T1000 (cell line): Measurements from ENCODE around the gene TMEM126A.
"Not testable (repeated sequence)": the region's sequence is repeated elsewhere in the genome, so short reads cannot be mapped to it uniquely, and the experiment has no call there.

ENCODE experiments used
- DNase-seq: peaks from one replicate; lab custom pipeline; 2025; ENCODE audit warnings: mixed read lengths; lab: John Stamatoyannopoulos, UW

The TMEM126A gene

DNA sequence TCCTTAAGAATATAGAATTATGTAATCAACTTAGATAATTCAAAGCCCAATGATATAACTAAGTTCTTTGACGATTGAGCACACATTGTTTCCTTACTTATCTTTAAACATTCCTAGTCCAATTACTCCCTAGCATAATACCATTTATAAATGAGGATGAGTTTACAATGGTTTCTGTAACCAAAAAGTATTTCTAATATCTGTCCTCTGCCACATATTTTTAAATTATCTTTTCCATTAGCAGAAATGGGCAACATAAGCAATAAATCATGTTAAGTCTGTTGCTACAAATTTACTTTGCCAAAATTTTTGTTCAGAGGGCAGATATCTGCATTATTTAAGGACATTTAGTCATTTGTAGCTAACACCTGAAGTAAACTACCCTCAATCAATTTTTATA lies 10.4 kb downstream of the TMEM126A start:
- no peak for DNase-seq

DNA sequence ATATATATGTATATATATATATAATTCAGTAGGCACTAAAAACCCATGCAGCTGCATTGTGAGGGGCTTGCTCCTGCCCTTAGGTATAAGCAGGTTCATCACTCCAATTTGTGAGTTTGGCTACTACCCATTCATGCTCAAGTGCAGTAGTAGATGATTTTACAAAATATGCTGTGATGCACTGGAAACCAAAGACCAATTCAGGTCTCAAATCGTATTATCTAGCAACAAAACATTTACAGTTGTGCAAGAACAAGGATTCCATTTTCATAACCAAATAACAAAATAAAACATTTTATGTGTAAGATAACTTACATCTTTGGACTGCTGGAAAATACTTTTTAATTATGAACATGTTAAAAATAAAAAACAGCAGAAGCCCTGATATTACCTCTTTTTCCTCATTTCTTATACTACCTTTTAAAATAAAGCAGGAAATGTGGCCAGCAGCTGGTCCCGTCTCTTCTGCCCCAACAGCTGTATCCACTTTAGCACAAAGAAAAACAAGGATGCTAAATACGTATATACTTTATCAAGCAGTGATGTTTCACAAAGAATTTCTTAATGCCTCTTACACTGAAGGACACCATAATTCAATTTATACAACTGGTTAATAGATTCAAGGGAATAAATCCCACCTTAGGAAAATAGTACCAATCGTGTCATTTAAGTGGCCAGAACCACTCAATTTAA lies 14.4 kb downstream of the TMEM126A start:
- no peak for DNase-seq

DNA sequence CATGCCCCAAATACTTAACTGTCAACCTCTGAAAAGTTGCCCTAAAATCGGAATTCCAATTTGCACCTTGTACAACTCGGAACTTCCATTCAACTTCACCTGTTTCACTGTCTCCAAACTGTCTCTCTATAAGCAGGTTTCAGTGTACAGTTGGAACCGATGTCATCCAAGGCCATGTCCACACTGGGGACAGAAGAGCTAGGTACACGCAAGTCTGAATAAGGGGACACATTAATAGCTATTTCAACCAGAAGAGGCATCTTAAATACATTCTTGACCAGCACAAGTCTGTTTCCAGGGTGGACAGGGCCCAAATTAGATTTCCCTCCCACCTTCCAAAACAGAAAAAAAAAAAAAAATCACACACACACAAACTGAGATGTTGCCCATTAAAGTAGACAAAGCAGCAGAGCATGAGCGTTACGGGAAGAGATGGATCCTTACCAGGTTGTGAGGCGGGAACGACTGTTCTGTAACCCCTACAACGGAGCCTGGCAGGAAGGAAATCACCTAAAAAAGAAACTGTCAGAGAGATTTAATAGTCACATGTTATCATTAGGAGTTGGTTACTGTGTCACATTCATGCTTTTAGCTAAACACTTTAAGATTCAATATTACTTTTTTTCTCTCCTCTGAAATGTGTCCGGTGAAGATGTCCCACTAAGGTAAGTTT lies 15.4 kb downstream of the TMEM126A start:
- DNase-seq, result no peak

DNA sequence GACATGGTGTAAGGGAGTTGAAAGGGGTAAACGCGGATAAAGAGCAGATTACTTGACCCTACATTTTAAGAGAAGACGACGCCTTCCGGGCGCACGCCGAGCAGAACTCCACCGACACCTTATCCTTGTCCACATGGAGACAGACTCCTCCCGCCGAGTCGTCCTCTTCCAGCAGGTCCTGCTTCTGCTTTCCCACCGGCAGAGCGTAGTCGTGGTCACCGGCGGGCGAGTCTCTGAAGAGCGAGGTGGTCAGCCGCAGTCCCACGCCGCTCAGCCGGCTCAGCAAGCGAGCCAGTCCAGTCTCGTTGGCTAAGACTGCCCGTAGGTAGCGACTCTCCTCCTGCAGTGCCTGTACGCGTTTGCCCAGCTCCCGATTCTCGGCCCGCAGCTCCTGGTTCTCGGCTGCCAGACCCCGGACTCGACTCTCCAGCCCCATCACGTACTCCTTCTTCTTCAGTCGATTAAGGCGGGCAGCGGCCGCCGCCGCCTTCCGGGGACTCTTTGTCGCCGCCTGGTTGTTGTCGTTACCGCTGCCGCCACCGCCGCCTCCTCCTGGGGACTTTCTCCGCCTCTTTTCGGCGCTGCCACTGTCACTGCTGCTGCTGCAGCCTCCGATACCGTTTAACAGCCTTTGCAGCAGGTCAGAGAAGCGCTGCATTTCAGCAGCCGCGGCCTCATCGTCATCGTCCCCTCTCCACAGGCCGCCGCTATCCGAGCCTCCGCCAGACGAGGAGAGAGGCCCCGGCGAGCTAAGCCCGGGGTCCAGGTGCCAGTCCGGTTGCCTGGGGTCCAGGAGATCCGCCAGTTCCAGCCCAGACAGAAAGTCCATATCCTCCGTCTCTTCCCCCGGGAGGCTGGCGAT lies 16.2 kb downstream of the TMEM126A start:
- peak; percentile 35 for DNase-seq

DNA sequence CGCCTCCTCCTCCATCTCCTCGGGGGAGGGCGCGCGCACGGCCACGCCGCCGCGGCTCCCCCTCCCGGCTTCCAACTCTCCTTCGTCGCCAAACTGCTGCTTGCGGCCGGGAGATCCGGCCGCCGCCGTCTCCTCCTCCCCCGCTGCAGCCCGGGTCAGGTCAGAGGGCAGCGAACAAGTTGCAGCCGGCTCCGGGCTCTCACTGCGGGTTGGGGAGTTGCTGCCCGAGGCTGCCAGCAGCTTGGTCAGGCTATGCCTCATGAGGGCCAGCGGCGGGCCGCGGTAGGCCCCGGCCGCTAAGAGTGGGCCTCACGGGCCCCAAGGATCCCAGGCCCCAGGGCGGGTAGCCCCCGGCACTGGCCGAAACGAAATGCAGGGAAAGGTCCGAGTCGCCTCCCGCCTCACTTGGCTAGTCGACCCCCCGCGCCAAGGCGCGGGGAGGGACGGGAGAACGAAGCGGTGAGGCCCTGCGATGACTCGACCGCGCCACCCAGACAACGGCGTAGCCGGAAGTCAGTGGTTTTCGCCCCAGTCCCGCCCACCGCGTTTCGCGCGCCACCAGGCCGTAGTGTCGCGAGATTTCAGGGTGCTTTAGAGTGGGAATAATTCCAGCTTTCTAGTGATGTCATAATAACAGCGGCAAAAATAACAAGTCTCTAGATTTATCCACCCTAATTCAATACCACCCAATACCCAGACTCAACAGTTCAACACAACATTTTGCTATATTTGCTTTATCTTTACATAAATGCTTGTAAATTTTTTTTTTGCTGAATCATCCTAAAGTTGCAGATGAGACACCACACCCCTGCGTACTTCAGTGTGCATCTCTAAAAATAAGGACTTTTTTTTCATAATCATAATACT lies 17.1 kb downstream of the TMEM126A start, which contains the start of gene CREBZF:
Gene CREBZF (minus strand): TSS at position 515 of the 867 bp plus-strand sequence. CDS start 254 bp downstream, at position 261.
- DNase-seq, result peak; percentile 81

DNA sequence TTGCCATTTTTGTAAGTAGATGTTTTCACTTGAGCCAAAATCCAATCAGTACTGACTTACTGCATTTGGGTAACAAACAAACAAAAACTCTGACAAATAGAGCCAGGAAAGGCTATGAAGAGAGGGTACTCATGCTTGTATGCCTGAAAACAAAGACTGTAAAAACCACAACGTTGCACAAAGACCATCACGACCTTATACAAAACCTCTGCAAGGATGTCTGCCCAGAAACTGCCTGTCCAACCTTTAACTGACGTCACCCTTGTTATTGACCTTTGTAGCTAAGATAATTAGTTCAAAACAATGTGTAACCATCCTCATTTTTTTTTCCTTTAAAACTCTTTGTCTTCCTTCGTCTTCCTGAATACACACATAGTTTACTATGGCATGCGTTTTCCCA lies 18.0 kb downstream of the TMEM126A start:
- no peak for DNase-seq

DNA sequence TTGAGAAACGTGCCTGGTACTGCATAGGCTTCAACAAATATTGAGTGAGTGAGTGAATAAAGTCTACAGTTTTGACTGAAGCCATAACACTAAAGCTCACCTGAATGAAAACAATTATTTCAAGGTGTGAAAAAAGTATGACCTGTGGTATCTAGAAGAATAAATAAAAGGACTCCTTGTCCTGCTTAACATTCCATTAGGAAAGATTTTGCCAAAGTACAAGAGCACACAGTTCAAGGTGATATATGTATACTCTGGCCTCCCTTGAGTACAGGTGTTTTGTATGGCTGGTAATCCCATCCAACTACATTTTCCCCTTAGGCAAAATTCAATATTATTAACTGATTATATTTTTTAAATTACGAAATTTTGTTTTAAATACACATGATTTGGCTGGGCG lies 18.9 kb downstream of the TMEM126A start:
- DNase-seq, result no peak

DNA sequence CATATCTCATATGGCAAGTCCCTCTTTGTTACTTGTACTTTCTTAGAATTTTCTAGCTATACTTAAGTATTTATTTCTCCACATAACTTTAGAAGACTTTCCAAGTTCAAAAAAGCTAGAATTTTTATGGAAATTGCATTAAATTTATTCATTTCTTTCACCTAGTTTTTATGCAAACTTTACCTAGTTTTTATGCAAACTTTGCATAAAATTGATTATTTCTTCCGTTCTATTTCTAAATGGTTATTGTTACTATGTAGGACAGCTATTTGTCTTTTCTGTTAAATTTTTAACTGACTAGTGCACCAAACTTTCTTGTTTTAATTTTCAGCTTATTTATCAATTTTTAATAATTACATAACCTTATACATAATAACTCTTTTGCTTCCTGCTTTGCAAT lies 20.4 kb downstream of the TMEM126A start:
- DNase-seq, result no peak

DNA sequence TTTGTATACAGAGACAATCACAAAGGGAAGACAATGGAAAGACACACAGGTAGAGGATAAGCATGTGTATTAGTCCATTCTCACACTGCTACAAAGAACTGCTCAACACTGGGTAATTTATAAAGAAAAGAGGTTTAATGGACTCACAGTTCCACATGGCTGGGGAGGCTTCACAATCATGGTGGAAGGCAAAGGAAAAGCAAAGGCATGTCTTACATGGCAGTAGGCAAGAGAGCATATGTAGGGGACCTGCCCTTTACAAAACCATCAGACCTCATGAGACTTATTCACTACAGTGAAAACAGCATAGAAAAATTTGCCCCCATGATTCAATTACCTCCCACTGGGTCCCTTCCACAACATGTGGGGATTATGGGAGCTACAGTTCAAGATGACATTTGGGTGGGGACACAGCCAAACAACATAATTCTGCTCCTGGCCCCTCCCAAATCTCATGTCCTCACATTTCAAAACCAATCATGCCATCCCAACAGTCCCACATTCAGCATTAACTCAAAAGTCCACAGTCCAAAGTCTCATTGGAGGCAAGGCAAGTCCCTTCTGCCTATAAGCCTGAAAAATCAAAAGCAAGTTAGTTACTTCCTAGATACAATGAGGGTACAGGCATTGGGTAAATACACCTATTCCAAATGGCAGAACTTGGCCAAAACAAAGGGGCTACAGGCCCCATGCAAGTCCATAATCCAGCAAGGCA lies 23.3 kb downstream of the TMEM126A start:
- DNase-seq, result not testable (repeated sequence)

DNA sequence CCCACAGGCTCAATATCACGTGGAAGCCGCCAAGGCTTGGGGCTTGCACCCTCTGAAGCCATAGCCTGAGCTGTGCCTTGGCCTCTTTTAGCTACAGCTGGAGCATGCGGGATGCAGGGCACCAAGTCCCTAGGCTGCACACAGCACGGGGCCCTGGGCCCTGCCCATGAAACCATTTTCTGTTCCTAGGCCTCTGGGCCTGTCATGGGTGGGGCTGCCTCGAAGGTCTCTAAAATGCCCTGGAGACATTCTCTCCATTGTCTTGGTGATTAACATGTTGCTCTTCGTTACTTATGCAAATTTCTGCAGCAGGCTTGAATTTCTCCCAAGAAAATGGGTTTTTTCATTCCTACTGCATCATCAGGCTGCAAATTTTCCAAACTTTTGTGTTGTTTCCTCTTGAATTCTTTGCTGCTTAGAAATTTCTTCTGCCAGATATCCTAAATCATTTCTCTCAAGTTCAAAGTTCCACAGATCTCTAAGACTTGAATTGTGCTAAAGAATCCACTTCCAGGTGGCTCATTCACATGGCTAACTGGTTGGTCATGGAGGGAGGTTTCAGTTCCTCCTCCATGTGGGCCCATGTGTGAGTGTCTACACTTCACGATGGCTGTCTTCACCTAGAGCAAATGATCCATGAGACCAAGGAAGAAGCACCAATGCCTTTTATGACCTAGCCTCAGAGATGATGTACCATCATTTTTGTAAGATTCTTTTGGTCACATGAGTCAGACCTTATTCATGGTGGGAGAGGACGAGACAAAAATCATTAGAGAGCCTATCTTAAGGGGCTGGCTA lies 24.5 kb downstream of the TMEM126A start:
- no peak for DNase-seq

DNA sequence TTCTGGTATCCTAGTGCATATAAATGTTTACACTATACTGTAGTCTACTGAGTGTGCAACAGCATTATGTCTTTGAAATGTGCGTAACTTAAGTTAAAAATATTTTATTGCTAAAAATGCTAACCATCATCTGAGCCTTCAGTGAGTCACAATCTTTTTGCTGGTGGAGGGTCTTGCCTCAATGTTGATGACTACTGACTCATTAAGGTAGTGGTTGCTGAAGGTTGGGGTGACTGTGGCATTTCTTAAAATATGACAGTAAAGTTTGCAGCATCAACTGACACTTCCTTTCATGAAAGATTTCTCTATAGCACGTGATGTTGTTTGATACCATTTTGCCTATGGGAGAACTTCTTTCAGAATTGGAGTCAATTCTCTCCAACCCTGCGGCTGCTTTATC lies 25.6 kb downstream of the TMEM126A start:
- no peak for DNase-seq

DNA sequence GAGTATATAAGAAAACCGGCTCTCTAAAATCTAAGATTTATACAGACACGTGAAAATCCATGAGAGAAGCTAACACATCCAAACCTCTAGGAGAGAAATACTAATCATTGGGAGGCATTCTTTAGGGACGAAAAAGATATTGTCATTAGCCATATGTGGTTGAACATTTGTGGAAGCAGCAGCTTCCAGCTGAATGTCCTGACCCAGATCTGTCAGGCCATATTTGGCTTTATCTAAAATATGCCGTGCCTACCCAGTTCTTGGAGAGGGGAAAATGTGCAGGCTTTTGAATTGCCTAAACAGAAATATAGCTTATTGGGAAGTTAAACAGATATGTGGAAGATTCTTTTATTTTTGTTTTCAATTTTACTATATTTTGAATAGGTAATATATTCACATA lies 31.8 kb downstream of the TMEM126A start:
- DNase-seq, result no peak

DNA sequence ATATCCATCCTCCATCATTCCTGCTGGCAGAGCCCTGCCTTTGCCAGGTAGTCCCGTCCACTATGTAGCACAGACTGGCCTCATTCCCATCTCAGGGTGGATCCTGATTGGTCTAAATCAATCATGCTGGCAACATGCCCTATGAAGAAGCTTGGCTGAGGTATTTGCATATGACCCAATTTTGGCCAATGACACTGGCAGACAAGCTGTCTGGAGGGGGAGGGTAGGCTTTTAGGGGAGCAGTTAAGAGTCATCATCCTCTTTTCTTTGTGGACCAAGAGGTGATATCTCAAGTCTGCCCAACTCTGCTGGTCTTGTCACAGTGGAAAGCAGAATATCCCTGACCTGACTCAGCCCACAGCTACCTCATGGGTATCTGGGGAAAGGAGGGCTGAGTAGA lies 33.1 kb downstream of the TMEM126A start:
- no peak for DNase-seq

DNA sequence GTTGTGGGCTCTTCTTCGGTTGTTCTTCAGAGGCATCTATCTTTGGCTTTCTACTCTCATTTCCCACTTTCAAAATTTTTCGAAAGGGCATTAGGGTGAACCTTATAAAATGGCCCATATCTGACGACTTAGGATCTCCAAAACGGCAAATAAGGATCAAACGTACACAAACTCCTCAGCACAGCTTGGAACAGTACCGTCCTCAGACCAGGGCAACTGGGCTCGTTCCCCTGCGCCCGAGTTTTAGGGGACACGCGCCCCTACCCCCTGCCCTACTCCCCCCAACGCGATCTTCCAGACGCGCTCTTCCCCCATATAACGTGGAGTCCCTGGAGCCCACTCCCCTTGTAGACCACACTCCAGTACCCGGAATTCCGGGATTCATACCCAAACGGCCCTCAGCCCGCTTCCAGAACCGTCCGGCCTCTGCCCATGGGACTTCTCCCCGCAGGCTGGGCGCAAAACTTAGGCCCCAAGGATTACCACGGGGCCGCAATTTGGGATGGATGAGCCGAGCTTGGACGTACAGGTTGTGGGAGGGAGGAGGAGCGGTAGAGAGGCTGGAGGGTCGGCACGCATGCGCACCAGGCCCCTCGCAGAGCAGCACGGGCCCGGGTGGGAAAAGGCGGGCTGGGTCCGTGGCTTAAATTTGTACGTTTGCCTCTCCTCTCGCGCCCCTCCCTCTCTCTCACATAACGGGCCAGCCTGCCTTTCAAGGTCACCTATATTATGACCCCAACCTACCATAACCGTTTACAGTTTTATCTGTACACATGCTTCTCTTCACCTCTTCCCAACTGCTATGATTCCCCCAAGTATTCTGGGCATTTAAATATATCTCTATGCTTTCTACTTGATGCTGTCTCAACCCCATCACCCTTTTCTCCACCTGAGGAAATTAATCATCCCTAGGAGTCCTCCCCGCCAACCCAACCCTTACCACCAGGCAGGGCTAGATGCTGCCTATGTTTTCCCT lies 34.9 kb downstream of the TMEM126A start:
- peak; percentile 25 for DNase-seq

DNA sequence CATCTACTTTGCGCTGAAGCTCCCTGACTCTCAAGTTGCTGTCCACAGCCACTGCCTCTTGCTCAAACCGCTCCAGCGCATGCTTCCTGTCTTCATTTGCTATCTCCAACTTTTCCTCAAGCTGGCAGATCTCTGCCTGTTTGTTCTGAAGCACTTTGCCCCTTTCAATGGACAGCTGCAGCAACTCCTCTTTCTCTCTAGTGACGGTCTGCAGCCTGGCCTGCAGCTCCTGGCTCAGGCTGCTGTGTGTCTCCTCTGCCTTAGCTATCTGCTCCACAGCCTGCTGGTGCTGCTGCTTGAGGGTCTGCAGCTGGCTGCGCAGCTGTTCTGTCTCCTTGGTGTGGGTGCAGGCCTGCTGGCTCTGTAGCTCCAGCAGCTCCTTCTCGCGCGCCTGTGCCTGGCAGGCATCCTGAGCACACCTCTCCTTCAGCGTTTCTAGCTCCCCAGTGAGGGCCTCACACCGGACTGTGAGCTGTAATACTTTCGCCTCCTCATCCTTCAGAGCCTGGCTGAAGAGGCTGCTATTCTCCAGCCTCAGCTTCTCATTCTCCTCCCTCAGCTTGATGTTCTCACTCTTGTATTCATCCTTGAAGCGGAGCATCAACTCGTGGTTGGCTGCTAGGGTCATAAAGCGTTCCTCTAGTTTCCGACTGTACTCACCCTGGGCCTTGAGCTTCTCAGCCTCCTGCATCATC lies 37.5 kb downstream of the TMEM126A start:
- no peak for DNase-seq

DNA sequence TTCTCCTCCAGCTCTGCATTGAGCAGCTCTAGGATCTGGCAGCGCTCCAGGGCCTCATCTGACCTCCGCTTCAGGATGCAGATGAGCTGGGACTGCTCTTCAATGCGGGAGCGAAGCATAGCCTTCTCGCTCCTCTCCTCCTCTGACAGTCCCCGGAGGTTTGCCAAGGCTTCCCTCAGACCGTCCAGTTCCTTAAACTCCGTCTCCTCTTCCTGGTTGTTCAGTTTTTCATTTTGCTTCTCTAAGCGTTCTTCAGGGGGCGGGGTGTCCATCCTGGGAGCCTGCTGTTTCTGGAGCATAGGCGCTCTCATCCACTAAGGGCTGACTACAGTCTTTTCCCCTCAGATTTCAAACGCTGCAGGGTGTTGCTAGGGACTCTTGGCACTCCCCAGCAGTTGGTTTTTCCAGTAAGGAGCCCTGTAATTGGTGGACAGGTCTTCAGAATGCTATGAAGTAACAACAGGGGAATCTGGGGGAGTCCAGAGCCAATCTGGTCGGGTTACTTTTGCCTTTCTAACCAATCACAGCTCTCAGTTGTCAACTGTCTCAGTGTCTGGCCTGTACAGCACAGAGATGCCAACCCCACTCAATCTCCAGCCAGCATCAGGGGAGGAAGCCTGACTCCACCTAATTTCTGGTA lies 38.2 kb downstream of the TMEM126A start, which contains the start of gene CCDC89:
Gene CCDC89 (minus strand): TSS at position 376 of the 640 bp plus-strand sequence. CDS start 65 bp downstream, at position 311.
- peak; percentile 65 for DNase-seq

DNA sequence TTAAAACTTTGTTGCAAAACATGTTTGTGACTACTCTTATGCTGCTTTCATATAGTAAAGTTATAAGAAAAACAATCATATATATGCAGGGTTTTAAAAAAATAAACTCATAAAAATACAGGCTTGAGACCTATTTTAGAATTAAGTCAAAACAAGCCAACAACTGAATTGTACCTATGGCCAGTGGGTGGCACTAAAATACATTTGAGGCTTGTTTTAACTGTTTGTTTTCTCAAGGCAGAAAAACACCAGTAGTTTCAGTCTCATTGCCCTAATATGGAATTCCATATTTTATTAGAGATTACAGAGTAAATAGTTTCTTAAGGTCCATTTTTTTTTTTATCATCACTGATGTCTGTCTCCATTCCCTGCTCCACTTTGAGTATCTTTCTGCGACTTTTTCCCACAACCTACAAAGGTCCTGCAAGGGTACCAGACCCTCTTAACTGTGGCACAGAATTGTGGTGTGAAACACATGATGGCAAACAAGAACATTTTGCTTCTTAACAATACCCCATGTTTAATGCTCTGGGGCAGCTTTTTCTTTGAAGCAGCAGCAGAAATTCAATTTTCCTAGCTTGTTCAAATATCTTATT lies 46.7 kb downstream of the TMEM126A start:
- DNase-seq, result no peak
